Renal cortical epithelial cell (primary cell): ENCODE results near the gene ITGB1BP1. TPM values are rescaled to one million over a fixed set of nuclear protein-coding genes. Genes with fewer than 3 reads are reported as not detected.
A peak's percentile ranks its signal among the peaks of the same experiment; 100 is the strongest.
"Not testable (repeated sequence)": the region's sequence is repeated elsewhere in the genome, so short reads cannot be mapped to it uniquely, and the experiment has no call there.

ENCODE experiments used
- DNase-seq: peaks from one replicate; pipeline ENCODE4 v3.0.0-alpha.2; 2011; ENCODE audit warnings: low read depth
- total RNA-seq: library from RNA; depleted of rRNA; stranded (reverse); fragments of >200 nt; gene quantifications from 2 replicates; pipeline ENCODE4 v1.2.3, GENCODE V29; 2014

ITGB1BP1 gene
- total RNA-seq, 1 donor from 2014 or later, result 49.5 TPM

DNA sequence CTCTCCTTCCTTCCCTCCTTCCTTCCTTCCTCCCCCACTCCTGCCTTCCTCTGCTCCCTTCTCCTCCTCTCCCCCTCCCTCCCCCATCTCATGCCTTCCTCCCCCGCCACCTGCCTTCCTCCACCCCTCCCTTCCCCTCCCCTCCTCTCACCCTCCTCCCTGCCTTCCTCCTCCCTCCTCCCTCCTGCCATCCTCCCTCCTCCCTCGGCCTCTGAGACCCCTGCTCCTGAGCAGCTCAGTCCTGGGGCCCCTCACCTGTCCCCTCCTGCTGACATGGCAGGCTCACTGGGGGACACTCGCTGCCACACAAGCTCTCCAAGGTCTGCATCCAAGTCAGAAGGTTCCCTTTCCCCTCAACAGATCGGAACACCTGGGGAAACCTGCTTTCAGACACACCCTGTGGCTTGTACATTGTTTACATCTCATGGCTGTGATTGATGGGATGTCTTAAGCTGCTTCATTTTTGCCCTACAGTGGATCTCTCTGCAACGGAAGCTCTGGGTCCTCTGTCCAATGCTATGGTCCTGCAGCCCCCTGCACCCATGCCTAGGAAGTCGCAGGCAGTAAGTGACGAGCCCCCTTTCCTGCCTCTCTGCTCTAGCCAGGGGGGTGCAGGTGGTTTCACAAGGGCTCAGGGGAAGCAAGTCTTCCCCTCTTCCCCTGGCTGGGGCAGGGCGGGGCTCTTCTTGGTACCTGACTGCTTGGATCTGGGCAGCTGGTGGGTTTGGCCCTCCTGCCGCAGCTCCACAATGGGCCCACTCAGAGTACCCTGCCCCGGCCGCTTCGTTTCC is 22.9 kb downstream of the ITGB1BP1 start:
- no peak for DNase-seq

DNA sequence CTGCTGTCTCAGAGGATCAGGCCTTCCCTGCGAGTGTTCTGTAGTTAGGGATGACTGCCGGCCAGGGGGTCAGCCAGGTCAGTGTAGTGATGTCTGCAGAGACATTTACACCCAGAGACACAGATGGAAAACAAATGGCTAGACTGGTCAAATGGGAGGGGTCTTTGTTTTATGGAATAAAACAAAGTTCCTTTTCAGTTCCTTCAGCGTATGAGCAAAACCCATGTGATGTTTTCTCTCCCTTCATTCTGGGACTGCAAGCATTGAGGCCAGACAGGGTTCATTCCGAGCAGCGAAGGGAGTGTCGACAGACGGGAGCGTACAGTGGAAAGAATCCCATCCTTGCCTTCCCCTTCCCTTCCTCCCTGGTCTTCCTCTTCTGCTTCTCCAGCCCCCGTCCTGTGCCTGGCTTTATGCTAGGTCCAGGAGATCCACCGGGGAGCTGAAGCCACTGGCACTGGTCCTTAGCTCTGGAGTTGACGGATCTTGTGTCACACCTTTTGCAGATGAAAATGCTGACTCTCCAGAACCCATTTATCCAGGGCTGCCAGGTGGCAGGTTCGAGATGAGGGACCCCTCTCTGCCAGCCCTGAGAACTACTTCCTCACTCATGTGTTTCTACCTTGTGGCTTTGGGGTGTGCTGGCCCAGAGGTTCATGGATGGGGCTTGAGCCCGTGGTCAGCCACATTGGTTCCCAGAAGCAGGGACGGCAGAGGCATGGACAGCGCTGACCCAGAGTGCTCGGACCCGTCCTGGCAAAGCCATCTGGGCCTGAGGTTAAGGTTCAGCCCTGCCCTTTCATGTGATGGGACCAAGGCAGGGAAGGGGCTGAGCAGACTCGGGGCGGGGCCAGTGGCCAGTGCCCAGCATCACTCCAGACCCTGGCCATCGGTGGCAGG is 24.2 kb downstream of the ITGB1BP1 start:
- DNase-seq, result no peak

DNA sequence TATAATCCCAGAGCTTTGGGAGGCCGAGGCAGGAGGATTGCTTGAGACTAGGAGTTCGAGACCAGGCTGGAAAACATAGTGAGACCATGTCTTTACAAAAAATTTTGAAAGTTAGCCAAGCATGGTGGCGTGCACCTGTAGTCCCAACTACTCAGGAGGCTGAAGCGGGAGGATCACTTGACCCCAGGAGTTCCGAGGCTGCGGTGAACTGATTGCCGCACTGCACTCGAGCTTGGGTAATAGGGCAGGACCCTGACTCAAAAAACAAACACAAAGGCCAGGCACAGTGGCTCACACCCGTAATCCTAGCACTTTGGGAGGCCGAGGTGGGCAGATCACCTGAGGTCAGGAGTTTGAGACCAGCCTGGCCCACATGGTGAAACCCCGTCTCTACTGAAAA is 25.1 kb downstream of the ITGB1BP1 start:
- DNase-seq, result not testable (repeated sequence)

DNA sequence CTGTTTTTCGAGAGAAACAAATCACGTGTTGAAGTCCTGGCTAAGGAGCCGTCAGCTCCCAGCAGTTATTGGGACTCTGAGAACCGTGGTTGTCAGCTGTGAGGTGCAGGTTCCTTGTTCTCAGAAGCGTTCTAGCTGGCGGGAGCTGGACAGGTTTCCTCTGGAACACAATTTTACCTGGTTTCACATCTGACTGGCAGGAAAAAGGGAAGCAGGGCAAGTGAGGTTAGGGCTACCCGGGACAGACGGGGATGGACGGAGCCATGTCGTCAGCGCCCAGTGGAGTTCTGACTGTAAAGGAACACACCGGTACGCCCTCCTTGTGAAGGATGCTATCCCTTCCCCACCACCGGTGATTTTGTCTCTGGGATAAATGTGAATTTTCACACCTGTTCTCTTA is 26.1 kb downstream of the ITGB1BP1 start:
- DNase-seq, result no peak

DNA sequence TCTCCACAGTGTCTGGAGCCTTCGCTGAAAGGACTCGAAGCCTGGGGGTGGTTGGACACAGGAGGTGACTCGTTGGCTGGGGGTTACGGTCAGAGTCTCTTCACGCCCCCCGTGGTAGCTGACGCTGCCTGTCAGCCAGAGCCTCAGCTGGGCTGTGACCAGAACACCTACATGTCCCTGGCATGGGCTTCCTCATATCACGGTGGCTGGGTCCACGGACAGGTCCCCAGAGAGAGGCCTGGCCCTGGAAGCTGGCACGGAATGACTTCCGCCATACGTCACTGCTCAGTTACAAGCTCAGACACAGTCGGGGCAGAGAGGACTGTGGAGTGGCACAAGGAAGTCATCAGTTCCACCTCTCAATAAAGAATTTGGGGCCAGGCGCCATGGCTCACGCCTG is 28.5 kb downstream of the ITGB1BP1 start:
- no peak for DNase-seq

DNA sequence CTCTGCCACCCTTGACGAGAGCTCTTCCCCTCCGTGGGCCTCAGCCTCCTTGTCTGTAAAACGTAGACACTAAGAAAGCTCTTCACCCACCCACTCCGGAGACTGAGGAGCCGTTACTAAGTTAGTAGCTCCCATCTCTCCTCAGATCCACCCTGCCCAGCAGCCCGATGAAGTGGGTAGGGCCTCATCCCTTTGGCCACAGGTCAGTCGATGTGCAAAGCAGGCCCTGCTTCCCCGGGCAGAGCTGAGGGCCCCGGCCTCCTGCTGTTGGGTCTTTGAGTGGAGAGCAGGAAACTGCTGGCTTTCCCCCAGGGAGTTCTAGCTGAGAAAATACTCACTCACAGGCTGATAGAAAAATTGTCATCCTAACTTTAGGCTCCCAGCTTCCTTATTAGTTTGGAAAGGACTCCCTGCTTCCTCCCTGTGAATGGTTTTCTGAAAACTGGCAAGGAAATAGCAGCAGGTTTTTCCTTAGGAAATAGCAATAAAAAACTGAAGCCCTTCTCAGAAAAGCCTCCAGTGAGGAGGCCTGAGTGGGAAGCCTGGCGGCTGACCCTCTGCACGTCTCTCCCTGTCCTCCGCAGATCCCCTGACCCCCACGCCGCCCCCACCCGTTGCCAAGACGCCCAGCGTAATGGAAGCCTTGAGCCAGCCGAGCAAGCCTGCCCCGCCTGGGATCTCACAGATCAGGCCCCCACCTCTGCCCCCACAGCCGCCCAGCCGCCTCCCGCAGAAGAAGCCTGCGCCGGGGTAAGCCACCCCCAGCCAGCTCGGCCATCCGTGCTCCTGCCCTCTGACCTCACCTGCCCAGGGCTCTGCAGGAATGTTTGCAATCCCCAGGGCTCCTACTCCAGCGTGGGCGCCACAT is 30.2 kb downstream of the ITGB1BP1 start:
- no peak for DNase-seq

DNA sequence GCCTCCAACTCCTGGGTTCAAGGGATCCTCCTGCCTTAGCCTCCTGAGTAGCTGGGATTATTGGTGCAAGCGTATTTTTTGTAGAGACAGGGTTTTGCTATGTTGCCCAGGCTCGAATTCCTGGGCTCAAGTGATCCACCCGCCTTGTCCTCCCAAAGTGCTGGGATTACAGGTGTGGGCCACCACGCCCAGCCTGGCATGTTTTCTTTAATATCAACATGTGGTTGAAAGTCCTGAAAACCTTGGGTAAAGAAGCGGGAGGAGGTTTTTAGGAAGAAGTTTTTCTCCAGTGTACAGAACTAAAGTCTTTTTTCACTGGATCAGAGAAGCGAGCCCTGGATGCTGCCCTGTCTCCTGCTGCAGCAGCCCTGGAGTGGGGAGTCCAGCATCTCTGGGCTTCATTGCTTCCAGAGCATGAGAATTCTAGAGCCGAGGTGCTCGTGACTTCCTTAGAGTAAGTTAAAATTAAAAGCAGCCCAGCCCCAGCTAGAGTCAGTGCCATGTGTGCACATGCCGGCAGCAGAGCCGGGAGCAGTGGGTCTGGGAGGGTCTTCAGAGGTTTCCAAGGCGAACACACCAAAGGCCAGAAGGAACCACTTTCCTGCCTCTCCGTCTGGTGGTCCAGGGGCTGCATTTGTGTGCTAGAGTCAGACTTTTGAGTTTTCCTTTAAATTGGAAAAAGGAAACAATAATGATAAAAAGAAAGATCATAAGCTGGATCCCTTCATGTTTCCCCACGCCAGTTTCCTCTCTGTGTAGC is 31.2 kb downstream of the ITGB1BP1 start:
- no peak for DNase-seq

DNA sequence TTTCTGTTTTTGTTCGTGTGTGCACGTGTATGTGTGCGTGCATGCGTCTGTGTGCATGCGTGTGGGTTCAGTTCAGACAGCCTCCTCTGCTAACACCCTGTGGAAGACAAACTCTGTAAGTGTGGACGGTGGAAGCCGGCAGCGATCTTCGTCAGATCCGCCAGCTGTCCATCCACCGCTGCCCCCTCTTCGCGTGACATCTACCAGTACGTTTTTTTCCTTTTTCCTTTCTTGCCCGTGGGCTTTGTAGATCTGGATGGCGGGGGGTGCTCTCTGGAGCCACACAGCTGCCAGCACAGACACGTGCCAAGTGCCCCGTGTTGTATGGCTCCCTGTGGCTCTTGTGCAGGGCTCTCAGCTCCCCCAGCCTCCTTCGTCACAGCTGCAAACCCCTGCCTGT is 32.3 kb downstream of the ITGB1BP1 start:
- no peak for DNase-seq

DNA sequence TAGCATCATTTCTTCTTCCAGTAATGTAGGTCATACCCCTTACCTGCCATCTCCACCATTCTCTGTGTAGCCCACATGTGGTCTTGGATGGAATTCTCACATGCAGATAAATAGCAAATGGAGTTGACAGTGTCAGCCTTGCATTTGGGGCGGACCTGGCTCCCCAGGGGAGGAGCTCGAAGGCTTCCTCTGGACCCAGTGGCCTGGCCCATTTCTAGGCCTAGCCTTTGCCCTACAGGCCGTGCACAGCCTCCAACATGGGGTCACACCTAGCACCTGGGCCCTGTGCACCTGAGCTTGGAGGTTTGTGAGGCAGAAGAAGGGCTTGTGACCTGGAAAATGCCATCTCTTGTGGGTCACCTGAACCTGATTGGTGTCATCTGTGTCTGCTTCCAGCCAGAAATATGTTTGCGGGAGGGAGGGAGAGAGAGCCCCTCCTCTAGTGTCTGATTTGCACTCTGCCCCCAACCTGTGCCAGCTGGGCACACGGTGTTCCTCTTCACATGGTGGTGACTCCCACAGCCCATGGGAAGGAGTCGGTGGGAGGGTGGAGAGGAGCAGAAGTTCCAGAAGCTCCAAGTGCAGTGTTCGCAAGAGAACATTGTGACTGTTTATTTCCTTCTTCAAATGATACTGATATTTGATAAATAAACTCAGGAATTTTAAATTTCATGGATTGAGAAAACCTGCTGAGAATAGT is 33.0 kb downstream of the ITGB1BP1 start:
- no peak for DNase-seq

DNA sequence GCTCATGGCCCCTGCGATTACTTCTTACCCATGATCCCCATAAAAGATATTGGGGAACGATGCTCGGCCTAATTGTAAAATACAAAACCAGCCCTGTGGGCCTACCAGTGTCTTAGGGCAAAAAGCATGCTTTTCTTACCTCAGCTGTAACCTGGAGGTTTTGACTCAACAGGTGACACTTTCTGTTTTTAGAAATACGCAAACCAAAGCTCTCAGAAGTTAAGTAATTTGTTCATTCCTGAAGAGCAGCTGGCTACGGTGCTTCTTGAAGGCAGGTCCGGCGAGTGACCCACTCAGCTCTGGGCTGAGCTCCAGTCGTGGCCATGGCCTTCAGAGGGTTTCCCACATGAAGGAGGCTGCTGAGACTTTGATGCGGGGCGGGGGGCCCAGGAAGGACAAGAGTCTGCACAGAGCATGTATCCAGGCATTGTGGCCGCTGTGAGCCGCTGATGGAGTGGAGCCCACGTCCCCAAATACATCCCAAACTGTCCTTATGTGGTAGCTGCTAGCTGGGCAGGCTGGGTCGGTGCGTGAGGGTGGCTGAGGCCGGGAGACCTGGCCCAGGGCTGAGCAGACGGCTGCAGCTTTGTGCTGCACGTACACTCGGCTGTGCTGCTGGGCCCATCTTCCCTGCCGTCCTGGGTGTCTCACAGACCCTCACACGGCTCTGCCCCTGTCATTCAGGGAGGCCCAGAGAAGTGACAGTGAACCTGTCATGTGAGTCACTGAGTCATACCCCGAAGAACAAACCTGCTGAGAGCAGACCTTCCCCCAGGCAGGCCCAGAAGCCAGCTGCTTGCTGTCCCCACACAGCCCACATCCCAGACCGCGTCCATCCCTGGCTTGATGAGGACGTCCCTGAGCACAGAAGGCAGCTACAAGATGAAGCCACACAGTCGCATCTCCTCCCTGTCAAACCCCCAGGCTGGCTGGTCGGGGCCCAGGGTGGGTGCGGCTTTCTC is 34.1 kb downstream of the ITGB1BP1 start:
- no peak for DNase-seq

DNA sequence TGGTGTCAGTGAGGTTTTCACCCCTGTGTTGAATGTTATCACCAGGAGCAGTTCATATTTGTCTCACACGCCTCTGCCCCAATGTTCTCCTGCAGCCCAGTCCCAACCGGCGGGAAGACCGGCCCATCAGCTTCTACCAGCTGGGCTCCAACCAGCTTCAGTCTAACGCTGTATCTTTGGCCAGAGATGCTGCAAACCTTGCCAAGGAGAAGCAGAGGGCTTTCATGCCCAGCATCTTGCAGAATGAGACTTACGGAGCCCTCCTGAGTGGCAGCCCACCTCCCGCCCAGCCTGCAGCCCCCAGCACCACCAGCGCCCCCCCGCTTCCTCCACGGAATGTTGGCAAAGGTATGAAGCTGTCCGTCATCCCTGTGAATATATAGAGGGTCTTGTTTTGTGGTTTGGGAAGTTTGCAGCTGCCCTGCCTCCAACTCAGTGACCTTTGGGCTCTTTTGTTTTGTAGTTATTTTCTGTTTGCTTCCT is 35.1 kb downstream of the ITGB1BP1 start:
- DNase-seq, result no peak

DNA sequence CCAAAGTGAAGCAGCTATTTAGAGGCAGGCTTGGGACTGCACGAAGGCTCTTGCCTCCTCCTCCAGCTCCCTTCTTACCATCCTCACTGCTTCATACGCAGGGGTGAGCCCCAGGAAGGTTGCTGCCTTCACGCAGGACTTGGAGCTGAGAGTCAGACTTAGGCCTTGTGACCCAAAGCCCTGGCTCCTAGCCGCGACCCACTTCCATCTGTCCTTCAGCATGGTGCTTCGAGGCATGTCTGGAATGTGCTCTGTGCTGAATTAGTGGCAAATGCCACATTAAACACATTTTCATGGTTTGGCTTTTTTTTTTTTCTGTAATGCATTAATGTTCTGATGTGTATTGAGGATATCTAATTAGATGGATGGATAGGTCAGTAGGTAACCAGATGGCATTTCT is 37.5 kb downstream of the ITGB1BP1 start:
- DNase-seq, result peak; percentile 63

DNA sequence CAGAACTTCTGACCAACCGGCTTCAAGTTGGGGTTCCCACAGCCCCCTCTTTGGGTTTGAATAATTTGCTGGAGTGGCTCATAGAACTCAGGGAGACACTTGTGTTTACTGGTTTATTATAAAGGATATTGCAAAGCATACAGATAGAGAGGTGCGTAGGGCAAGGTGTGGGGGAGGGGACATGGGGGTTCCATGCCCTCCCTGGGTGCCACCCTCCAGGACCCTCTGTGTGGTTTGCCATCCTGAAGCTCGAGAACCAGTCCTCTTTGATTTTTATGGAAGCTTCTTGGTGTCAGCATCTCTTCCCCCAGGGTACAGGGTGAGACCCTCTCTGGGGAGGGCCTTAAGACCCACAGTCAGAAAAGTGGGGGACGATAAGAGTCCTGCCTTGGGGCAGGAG is 38.8 kb downstream of the ITGB1BP1 start:
- DNase-seq, result no peak

DNA sequence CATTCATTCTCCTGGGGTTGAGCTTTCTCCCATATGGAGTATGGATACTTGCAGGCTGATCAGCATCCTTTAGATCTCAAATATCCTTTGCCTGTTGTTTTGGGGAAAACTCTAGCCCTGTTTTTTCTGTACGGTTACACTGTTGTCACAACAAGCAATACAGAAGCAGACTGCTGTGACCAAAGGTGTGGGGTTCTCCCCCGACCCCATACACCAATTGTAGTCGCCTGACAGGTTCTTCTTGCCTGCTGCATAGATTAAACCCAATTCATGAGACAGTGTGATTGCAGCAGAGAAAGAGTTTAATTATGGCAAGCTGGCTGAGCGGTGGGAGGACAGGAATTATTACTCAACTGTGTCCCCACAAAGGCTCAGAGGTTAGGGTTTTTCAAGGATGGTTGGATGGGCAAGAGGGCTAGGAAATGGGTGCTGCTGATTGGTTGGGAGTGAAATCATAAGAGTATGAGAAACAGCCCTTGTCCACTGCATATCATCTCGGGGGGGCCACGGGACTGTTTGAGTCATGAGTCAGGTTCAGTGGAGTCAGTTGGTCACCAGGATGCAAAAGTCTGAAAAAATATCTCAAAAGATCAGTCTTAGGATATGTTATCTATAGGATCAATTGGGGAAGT is 40.6 kb downstream of the ITGB1BP1 start:
- peak; percentile 70 for DNase-seq

DNA sequence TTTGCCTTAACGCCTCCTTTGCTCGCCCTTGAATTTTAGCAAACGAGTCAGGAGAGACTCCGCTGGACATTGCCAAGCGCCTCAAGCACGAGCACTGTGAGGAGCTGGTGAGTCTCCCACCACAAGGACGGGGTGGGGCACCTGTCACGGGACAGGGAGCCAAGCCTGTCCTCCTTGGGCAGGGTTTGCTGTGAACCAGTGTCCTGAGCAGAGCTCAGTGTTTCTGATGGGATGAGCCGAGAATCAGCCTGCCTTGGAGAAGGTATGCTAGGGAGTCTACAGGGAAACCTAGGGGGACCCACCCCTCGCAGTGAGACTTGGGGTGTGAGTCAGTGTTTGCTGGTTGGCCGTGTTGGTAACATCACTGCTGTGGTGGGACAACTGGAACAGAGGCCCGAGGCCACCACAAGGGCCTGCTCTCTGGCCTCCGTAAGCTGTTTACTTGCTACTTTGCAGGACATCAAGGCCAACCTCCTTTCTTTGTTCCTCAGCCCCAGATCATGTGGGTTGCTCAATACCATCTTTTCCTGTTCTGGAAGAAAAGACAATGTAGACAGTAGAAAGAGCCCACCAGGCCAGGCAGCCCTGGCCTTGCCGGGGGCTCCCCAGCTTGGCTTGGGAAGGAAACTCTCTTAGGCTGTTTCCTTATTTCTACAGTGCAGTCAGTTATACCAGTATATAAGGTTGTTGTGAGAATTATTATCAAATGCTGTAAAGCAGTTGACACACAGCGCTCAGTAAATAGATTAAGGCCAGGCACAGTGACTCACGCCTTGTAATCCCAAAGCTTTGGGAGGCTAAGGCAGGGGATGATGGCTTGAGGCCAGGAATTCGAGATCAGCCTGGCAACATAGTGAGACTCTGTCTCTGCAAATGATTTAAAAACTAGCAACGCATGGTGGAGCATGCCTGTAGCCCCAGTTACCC is 42.4 kb downstream of the ITGB1BP1 start:
- peak; percentile 94 for DNase-seq

DNA sequence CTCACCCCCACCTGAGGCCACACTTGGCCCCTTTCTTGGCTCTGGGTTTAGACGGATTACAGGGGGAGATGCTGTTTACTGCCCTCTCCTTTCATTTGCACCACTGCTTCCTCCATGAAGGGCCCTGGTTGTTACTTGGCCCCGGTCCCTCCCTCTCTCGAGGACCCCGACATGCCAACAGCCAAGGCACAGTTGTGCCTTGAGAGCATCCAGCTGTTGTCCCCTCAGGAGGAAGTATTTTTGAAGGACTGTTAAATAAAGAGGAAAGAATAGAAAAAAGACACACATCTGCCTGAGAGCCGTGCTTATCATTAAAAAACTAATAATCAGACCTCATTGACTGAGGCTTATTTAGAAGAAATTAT is 44.0 kb downstream of the ITGB1BP1 start:
- no peak for DNase-seq
